ENCODE measurements around the gene SFXN2. TPM values are rescaled to one million over a fixed set of nuclear protein-coding genes. Genes with fewer than 3 reads are reported as not detected.

SFXN2 gene
- total RNA-seq, 4 donors from 2014 or later = 4.3 to 7.9 (median 5.0) TPM

DNA sequence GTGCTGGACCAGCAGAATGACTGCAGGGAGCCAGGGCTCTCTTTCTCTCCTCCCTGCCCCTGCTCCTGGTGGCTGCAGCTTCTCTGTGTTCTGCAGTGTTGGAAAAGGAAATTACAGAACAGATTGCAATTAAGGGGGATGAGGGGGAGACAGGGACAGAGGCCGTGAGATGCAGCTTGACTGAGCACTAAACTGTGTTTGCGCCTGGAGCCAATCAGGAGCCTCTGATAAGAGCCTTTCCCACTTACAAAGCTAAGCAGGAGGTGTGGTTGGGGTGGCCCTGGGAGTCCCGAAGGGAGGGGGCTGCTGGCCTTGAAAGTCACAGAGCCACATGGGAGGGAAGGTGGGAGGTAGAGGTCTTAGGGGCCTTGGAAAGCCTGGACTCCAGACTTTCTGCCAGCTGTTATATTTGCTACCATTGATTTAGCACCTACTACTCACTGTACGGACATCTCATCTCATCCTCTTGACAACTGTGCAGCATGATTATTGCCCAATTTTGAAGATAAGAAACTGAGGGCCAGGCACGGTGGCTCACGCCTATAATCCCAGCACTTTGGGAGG lies 43.5 kb upstream of the SFXN2 start:
- no peak for DNase-seq (ENCODE audit: low spot score)
- ATAC-seq (ENCODE audit: low FRiP score) = no peak
- TF ChIP-seq, protein P1, sequence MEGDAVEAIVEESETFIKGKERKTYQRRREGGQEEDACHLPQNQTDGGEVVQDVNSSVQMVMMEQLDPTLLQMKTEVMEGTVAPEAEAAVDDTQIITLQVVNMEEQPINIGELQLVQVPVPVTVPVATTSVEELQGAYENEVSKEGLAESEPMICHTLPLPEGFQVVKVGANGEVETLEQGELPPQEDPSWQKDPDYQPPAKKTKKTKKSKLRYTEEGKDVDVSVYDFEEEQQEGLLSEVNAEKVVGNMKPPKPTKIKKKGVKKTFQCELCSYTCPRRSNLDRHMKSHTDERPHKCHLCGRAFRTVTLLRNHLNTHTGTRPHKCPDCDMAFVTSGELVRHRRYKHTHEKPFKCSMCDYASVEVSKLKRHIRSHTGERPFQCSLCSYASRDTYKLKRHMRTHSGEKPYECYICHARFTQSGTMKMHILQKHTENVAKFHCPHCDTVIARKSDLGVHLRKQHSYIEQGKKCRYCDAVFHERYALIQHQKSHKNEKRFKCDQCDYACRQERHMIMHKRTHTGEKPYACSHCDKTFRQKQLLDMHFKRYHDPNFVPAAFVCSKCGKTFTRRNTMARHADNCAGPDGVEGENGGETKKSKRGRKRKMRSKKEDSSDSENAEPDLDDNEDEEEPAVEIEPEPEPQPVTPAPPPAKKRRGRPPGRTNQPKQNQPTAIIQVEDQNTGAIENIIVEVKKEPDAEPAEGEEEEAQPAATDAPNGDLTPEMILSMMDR (IDR thresholded peaks at IDR 0.05) = no peak

DNA sequence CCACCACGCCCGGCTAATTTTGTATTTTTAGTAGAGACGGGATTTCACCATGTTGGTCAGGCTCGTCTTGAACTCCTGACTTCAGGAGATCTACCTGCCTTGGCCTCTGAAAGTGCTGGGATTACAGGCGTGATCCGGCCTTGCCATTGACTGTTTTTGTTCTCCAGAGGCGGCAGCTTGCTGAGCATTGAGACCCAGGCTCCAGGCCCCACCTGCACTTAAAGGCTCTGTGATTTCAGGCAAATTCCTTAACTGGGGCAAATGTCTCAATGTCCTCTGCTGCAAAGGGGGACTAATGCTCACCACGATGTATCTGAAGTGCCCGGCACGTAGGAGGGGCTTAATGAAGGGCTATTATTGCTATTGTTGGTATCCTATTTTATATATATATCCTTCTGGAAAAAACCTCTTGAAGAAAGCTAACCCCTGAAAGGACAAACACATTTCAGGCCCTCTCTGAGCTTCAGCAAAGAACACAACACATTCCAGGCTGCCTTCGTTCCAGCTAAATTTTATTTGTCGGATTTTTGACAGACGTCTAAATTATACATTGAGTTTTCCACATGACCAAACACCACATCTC lies 41.1 kb upstream of the SFXN2 start:
- TF ChIP-seq, protein P1 (IDR thresholded peaks at IDR 0.05) = no peak
- ATAC-seq (ENCODE audit: low FRiP score) = no peak
- no peak for DNase-seq (ENCODE audit: low spot score)

DNA sequence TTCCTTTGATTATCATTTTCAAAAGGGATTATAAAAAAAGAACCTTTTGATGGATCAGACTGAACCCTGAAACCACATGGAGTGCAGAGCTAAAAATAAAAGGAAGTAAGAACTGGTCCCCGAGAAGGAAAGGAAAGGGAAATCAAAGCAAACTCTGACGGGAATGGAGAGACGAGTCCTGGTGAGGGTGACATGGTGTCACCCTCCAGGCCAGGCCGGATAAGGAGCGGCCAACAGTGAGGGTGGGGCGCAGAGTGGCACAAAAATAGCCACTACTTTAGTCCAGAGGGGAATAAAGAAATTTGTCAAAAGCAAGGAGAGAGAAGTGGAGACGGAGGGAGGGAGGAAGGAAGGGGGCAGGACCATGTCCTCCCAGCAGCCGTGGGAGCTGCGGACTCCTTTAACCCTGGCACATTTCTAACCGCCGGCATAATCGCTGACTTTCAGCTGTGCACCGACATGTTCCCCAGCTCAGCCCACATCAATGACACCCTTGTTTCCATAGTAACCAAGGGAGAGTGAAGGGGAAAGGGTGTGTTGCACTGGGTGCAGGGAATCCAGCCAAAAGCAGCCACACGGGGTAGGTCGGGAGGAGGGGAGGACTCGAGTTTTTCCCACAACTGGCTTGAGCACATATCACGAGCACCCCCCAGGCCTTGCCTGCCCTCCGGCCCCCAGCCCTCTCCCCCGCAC lies 40.5 kb upstream of the SFXN2 start:
- peak; percentile 60 for ATAC-seq (ENCODE audit: low FRiP score)
- no peak for DNase-seq (ENCODE audit: low spot score)
- TF ChIP-seq, protein P1 (IDR thresholded peaks at IDR 0.05) = no peak

DNA sequence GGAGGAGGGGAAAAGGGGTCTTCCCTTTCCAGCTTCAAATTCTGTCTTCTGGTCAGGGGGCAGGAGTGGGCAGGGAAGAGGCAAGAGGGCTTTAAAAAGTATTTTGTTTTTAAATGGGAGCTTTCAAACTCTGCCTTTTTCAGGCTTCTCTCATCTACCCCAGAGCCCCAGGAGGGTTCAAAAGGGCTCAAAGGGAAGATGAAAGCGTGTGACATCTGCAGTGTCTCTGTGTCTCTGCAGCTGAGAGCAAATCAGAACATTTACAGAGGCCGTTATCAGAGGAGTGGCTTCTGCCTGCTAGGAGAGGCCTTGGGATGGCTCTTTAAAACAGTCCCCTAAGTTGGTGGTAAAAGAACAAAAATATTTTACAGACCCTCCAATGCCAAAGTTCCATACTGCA lies 39.9 kb upstream of the SFXN2 start:
- ATAC-seq (ENCODE audit: low FRiP score) (no peak), DNase-seq (ENCODE audit: low spot score) (no peak)
- TF ChIP-seq, protein P1 (IDR thresholded peaks at IDR 0.05) = no peak

DNA sequence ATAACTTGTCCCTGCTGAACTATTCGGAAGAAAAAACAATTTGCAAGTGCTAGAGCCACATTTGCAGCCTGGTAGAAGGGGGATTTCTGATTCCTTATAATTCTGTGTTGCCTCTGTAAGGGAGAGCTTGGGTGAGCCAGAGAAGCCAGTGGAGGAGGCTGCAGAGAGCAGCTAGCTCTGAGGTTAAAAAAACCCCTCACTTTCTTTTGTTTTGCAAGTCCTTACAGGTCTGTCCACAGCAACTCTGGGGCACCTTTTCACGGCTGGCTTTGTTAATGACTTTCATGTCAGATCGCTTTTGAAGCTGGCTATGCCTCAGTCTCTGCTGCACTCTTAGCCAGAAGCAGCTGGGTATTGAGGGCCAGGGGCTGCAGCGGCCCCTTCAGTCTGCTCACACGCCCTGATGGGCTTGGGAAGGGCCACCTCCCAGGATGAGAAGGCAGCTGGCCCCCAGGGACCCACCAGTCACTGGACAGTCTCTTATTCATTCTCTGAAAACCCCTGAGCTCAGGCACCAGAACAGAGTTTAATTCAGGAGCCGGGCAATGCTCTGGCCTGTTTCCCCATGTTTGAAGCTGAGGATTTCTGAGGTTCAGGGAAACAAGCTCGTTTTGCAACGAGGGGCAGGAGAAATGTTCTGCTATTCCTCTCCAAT lies 39.3 kb upstream of the SFXN2 start:
- ATAC-seq (ENCODE audit: low FRiP score) (no peak), DNase-seq (ENCODE audit: low spot score) (no peak)
- TF ChIP-seq, protein P1 (IDR thresholded peaks at IDR 0.05) = no peak

DNA sequence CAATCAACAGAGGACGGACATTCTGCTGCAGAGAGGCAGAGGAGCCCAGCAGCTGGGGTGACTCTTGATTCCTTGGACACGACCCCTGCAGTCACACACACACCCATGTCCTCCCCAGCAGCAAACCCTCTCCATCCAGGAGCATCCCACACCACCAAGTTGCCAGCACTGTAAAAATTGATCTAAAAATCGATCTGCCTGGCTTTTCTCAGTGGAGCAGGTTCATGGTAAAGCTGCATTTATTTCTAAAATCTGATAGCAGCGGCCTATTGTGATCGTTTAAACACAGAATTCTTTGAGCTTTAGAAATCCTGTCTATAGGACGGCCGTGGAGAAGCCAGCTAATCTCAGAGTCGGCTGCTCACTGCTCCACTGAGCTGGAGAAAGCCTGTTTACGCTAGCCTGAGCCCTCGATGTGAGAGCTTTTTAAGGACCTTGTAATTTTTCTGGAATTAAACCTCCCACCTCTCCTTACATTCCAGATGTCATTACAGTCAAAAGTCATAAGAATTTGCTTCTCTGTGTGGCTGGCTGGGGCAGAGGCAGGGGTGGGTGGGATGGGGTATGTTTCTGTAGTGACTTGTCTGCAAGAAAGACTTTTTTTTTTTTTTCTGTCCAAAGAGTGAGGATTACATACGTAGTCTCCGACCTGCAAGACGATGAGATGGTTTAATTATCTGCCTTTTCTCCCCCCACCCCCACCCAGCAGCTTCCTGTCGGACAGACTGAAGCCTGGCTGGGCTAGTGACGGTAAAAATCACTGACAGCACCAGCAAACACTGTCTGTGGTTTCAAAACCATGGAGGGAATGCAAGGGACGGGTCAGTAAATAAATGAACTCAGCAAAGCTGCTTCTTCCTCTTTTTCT lies 38.5 kb upstream of the SFXN2 start:
- TF ChIP-seq, protein P1 (IDR thresholded peaks at IDR 0.05) = no peak
- DNase-seq (ENCODE audit: low spot score) = no peak
- no peak for ATAC-seq (ENCODE audit: low FRiP score)

All from omental fat pad (tissue), 4 donors.